SK-N-SH (cell line): Measurements from ENCODE around the gene EPM2A.

Experiments
- CHD2 ChIP-seq: fragments of 150-350 bp; IDR thresholded peaks from 2 replicates; pipeline ENCODE4 v1.6.1; 2018; ENCODE audit warnings: low read length; ENCODE audit not compliant: partially characterized antibody
- CTCF ChIP-seq: fragments of 200-600 bp; sonication (generic); IDR thresholded peaks from 2 replicates; pipeline ENCODE4 v1.6.1; 2017; ENCODE audit warnings: antibody characterized with exemption, mild to moderate bottlenecking, moderate library complexity
- EP300 ChIP-seq, 2 experiments: IDR thresholded peaks; 2 replicates each; pipeline versions ENCODE4 v1.4.0 to v1.6.1; 2012; ENCODE audit warnings: borderline replicate concordance in 1 of 2, low read depth in 1 of 2, low read length in 1 of 2
- MAX ChIP-seq: IDR thresholded peaks from 2 replicates; pipeline ENCODE4 v1.4.0; 2012; ENCODE audit warnings: low read depth
- POLR2AphosphoS5 ChIP-seq: IDR thresholded peaks from 2 replicates; pipeline ENCODE4 v1.6.1; 2012; ENCODE audit warnings: low read depth, low read length
- TCF12 ChIP-seq: IDR thresholded peaks from 2 replicates; pipeline ENCODE4 v1.4.0; 2012
- TEAD4 ChIP-seq: IDR thresholded peaks from 2 replicates; pipeline ENCODE4 v1.4.0; 2012; ENCODE audit warnings: mild to moderate bottlenecking, borderline replicate concordance; ENCODE audit not compliant: insufficient read depth

GRCh38 chr6:145648149-145648548 lies 87.2 kb downstream of the EPM2A start:
- TF ChIP-seq MAX (no peak), EP300 (IDR thresholded peaks at IDR 0.05; ENCODE audit: borderline replicate concordance in 1 of 2, low read depth in 1 of 2, low read length in 1 of 2) (no peak), POLR2AphosphoS5 (no peak), CTCF (no peak), TCF12 (no peak), CHD2 (no peak), TEAD4 (no peak)
